HL-60 (cell line): ENCODE measurements around the gene STK32B.
"Not testable (repeated sequence)": the region's sequence is repeated elsewhere in the genome, so short reads cannot be mapped to it uniquely, and the experiment has no call there.

Source experiments
- DNase-seq, 2 experiments: peaks; one replicate each; pipeline ENCODE4 v3.0.0-alpha.2; 2010 to 2020; ENCODE audit warnings: low read depth in 1 of 2, low spot score in 1 of 2
- H3K27ac ChIP-seq: fragments of 250-450 bp; sonication (Bioruptor Pico); replicated peaks from 2 replicates; pipeline ENCODE4 v1.5.1; 2020; ENCODE audit warnings: mild to moderate bottlenecking, moderate library complexity
- H3K27me3 ChIP-seq: fragments of 250-450 bp; sonication (Bioruptor Pico); 2 replicates; pipeline ENCODE4 v1.5.1; 2021; ENCODE audit warnings: mild to moderate bottlenecking, moderate library complexity; ENCODE audit not compliant: insufficient read depth, poor library complexity, severe bottlenecking
- H3K4me3 ChIP-seq: replicated peaks from 2 replicates; pipeline ENCODE4 v1.5.1; 2011; ENCODE audit warnings: mild to moderate bottlenecking, control low read depth, low read length; ENCODE audit not compliant: insufficient read depth
- CTCF ChIP-seq: IDR thresholded peaks from one replicate; pipeline ENCODE4 v1.5.1; 2011; ENCODE audit warnings: low read length, control low read depth, inconsistent platforms; ENCODE audit not compliant: insufficient read depth
- GABPA ChIP-seq: IDR thresholded peaks from 2 replicates; pipeline ENCODE4 v1.6.1; 2012; ENCODE audit warnings: low read depth
- POLR2AphosphoS5 ChIP-seq: IDR thresholded peaks from 2 replicates; pipeline ENCODE4 v1.6.1; 2012; ENCODE audit warnings: low read depth
- SPI1 ChIP-seq: IDR thresholded peaks from 2 replicates; pipeline ENCODE4 v1.6.1; 2012; ENCODE audit warnings: low read depth, mild to moderate bottlenecking, borderline replicate concordance
- TF ChIP-seq, protein P1 (sequence below): IDR thresholded peaks from 2 replicates; pipeline ENCODE4 v1.6.1; 2012; ENCODE audit warnings: low read depth; ENCODE audit not compliant: insufficient replicate concordance

The STK32B gene

DNA sequence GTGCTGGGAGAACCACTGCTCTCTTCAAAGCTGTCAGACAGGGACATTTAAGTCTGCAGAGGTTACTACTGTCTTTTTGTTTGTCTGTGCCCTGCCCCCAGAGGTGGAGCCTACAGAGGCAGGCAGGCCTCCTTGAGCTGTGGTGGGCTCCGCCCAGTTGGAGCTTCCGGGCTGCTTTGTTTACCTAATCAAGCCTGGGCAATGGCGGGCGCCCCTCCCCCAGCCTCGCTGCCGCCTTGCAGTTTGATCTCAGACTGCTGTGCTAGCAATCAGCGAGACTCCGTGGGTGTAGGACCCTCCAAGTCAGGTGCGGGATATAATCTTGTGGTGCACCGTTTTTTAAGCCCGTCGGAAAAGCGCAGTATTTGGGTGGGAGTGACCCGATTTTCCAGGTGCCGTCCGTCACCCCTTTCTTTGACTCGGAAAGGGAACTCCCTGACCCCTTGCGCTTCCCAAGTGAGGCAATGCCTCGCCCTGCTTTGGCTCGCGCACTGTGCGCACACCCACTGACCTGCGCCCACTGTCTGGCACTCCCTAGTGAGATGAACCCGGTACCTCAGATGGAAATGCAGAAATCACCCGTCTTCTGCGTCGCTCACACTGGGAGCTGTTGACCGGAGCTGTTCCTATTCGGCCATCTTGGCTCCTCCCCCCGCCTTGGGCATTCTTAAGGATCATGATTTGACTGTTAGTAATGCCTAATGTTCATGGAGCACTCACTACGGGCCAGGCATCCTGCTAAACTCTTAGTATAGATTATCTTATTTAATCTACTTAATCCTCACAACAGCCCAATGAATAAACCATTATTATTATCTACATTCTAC is 392.9 kb downstream of the STK32B start:
- H3K27ac ChIP-seq, H3K4me3 ChIP-seq, H3K27me3 ChIP-seq, DNase-seq: not testable (repeated sequence)

DNA sequence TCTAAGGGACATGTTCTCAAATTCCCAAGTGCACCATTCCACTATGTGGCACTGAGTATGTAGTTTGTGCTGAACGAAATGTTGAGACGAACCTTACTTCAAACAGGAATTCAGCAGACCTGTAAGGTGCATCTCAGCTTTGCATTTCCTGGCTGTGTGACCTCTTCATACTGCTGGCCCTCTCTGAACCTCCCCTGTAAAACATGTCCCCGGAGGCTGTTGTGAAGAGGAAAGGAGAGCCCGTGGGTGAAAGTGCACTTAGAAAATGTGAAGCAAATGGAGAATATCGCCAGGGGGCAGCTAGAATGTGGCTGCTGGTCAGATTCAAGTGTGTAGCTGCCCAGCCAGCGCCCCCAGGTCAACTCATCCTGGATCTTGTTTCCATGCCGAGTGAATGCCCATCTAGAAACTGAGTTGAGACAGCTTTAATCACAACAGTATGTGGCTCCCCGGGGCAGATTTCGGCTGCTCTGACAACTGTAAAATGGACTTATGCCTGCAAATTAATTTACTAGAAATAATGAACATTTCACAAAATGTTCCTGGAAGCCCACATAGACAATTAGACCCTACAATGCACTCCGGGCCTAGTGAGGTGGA is 393.7 kb downstream of the STK32B start:
- Histone ChIP-seq H3K27ac (no peak overlapping the region), H3K27me3 (no peaks in the 10 kb centered on the region), H3K4me3 (no peak overlapping the region)
- DNase-seq = no peak
- TF ChIP-seq CTCF (no peak), SPI1 (no peak), GABPA (no peak), POLR2AphosphoS5 (no peak)
- TF ChIP-seq, protein P1, sequence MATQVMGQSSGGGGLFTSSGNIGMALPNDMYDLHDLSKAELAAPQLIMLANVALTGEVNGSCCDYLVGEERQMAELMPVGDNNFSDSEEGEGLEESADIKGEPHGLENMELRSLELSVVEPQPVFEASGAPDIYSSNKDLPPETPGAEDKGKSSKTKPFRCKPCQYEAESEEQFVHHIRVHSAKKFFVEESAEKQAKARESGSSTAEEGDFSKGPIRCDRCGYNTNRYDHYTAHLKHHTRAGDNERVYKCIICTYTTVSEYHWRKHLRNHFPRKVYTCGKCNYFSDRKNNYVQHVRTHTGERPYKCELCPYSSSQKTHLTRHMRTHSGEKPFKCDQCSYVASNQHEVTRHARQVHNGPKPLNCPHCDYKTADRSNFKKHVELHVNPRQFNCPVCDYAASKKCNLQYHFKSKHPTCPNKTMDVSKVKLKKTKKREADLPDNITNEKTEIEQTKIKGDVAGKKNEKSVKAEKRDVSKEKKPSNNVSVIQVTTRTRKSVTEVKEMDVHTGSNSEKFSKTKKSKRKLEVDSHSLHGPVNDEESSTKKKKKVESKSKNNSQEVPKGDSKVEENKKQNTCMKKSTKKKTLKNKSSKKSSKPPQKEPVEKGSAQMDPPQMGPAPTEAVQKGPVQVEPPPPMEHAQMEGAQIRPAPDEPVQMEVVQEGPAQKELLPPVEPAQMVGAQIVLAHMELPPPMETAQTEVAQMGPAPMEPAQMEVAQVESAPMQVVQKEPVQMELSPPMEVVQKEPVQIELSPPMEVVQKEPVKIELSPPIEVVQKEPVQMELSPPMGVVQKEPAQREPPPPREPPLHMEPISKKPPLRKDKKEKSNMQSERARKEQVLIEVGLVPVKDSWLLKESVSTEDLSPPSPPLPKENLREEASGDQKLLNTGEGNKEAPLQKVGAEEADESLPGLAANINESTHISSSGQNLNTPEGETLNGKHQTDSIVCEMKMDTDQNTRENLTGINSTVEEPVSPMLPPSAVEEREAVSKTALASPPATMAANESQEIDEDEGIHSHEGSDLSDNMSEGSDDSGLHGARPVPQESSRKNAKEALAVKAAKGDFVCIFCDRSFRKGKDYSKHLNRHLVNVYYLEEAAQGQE = no peak

DNA sequence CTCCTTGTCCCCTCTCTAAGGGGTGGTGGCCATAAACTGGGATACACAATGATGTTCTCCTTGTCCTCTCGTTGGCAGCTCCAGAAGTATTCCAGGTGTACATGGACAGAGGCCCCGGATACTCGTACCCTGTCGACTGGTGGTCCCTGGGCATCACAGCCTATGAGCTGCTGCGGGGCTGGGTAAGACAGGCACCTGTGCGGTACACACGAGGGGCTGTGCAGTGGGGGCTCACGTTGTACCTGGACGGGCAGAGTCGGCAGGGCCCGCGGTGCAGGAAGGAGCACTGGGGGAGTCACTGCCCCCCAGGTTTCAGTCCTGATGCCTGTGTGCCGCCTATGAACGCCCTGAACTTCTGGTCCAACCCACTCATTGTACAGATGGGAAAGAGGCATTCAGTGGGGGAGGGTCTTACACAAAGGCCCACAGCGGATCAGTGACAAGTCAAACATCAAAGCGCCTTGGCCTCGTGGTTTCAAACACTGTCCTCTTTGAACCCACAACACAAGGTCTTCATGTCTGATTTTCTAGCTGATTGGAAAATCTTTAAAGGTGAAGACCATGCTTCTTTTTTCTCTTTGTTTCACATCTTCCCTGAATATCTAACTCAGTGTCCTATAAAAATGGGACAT is 395.4 kb downstream of the STK32B start:
- H3K4me3 ChIP-seq = no peak overlapping the region
- no peak overlapping the region for H3K27ac ChIP-seq
- no peaks in the 10 kb centered on the region for H3K27me3 ChIP-seq
- DNase-seq = no peak
- TF ChIP-seq SPI1 (no peak), CTCF (no peak), POLR2AphosphoS5 (no peak), GABPA (no peak)
- TF ChIP-seq, protein P1 = no peak

DNA sequence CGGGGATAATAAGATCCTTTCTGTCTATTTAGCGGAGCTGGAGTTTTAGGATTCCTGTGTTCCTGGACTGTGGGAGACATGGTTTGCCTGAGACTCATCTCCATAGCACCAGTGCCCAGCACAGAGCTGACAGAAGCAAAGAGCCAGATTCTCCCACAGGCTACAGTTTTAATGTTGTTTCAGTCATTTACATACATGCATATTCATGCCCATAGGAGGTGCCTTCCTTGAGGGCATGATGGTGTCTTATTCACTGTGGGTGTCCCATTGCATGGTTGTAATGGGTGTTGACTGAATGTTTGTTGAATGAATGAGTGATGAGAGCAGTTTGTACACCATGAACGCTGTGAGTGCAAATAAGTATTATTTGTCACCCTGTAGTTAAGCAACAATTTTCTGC is 396.5 kb downstream of the STK32B start:
- Histone ChIP-seq H3K4me3 (no peak overlapping the region), H3K27me3 (no peaks in the 10 kb centered on the region), H3K27ac (no peak overlapping the region)
- no peak for TF ChIP-seq POLR2AphosphoS5
- no peak for TF ChIP-seq GABPA
- TF ChIP-seq, protein P1 = no peak
- TF ChIP-seq CTCF = no peak
- no peak for TF ChIP-seq SPI1
- no peak for DNase-seq
